Suprapubic skin (tissue), 3 donors: Measurements from ENCODE around the gene RUNDC3A.
"Not testable (repeated sequence)": the region's sequence is repeated elsewhere in the genome, so short reads cannot be mapped to it uniquely, and the experiment has no call there.

Source experiments
- CTCF ChIP-seq, 2 donors: fragments of 200-600 bp in 1 of 2; fragments of 450-650 bp in 1 of 2; sonication (generic) in 1 of 2; IDR thresholded peaks; one replicate each; pipeline ENCODE4 v1.5.1; 2016 to 2019; ENCODE audit warnings: antibody characterized with exemption in 2 of 2, mild to moderate bottlenecking in 1 of 2, moderate library complexity in 1 of 2
- POLR2A ChIP-seq, 2 donors: fragments of 450-650 bp; IDR thresholded peaks; one replicate each; pipeline ENCODE4 v1.6.1; 2017; ENCODE audit warnings: antibody characterized with exemption in 2 of 2, mild to moderate bottlenecking in 2 of 2, moderate library complexity in 2 of 2

- not testable (repeated sequence) for TF ChIP-seq CTCF, POLR2A (IDR thresholded peaks at IDR 0.05)
Measured at GRCh38 chr17:44340553-44340952, 32.2 kb downstream of the RUNDC3A start.
